Germinal center (tissue), 1 donor: Measurements from ENCODE around the gene ALDH3B2.
"Not testable (repeated sequence)": the region's sequence is repeated elsewhere in the genome, so short reads cannot be mapped to it uniquely, and the experiment has no call there.

Experiments
- DNase-seq: peaks from one replicate; pipeline ENCODE4 v3.0.0; 2012; ENCODE audit warnings: mixed read lengths, low spot score

ALDH3B2 gene

GRCh38 chr11:67674442-67674871, at the start of gene ALDH3B2:
ALDH3B2 (minus strand) TSS chr11:67674623; CDS start chr11:67666935, 7,688 bp downstream.
- DNase-seq: no peak

GRCh38 chr11:67723036-67723435, 48.6 kb upstream of the ALDH3B2 start:
- DNase-seq: not testable (repeated sequence)

- peak; percentile 30 for DNase-seq
Measured at GRCh38 chr11:67716226-67716625, 41.8 kb upstream of the ALDH3B2 start.

GRCh38 chr11:67715801-67716200, 41.4 kb upstream of the ALDH3B2 start:
- not testable (repeated sequence) for DNase-seq

GRCh38 chr11:67713892-67714509, 39.6 kb upstream of the ALDH3B2 start:
- not testable (repeated sequence) for DNase-seq

GRCh38 chr11:67711676-67712075, 37.3 kb upstream of the ALDH3B2 start:
- DNase-seq: not testable (repeated sequence)

- not testable (repeated sequence) for DNase-seq
Measured at GRCh38 chr11:67711212-67711611, 36.8 kb upstream of the ALDH3B2 start.

GRCh38 chr11:67709806-67710205, 35.4 kb upstream of the ALDH3B2 start:
- DNase-seq: not testable (repeated sequence)

GRCh38 chr11:67705264-67705663, 30.8 kb upstream of the ALDH3B2 start:
- DNase-seq: no peak

- DNase-seq: no peak
Measured at GRCh38 chr11:67704524-67704923, 30.1 kb upstream of the ALDH3B2 start.

- DNase-seq: not testable (repeated sequence)
Measured at GRCh38 chr11:67703709-67704108, 29.3 kb upstream of the ALDH3B2 start.

- DNase-seq: no peak
Measured at GRCh38 chr11:67700548-67701262, 26.3 kb upstream of the ALDH3B2 start.

- no peak for DNase-seq
Measured at GRCh38 chr11:67700141-67700540, 25.7 kb upstream of the ALDH3B2 start.

GRCh38 chr11:67699521-67699920, 25.1 kb upstream of the ALDH3B2 start:
- no peak for DNase-seq

- DNase-seq: peak; percentile 16
Measured at GRCh38 chr11:67698247-67698646, 23.8 kb upstream of the ALDH3B2 start.

GRCh38 chr11:67697846-67698245, 23.4 kb upstream of the ALDH3B2 start:
- no peak for DNase-seq

GRCh38 chr11:67696998-67697397, 22.6 kb upstream of the ALDH3B2 start:
- no peak for DNase-seq

- DNase-seq: no peak
Measured at GRCh38 chr11:67695606-67696005, 21.2 kb upstream of the ALDH3B2 start.

GRCh38 chr11:67694875-67695555, 20.6 kb upstream of the ALDH3B2 start:
- no peak for DNase-seq

GRCh38 chr11:67691149-67691548, 16.7 kb upstream of the ALDH3B2 start:
- no peak for DNase-seq

- no peak for DNase-seq
Measured at GRCh38 chr11:67689178-67689577, 14.8 kb upstream of the ALDH3B2 start.

- DNase-seq: no peak
Measured at GRCh38 chr11:67687986-67688385, 13.6 kb upstream of the ALDH3B2 start.
